ENCODE data around the gene HOGA1. TPM values are rescaled to one million over a fixed set of nuclear protein-coding genes. Genes with fewer than 3 reads are reported as not detected.

The HOGA1 gene
- 1 to 10 TPM; 1.2 to 6.6 (median 4.6) TPM for polyA plus RNA-seq

DNA sequence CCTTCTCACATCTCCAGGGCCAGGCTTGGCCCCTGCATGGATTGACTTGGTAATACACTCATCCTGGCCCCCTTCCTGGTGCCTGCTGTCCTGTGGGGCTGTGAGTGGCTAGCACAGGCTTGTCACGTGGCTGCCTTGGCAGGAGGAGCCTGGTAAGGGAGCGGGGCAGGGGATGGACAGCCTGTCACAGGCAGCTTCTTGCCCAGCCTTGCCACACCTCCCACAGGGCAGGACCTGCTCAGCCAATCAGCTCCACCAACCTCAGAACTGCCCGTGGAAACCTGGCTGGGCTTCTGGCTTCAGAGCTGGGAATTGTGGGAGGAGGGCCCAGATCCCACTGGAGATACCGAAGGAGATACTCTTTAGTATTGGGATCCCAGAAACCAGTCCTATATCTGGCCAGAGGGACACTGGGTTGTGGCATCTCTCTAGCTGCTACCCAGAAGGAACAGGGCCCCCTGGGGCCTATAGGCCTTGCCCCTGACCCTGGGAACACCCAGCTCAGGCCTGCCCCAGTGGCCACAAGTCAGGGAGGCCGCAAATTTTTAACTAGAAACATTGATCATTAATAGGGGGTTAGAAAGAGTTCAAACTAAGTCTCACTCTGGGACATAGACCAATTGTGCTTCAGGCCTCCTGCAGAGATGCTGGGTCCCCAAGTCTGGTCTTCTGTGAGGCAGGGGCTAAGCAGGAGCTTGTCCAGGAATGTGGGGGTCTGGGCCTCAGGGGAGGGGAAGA lies at the start of gene HOGA1:
Gene HOGA1, plus strand, starts transcription at position 330 of the 738 bp plus-strand sequence. Its CDS starts 315 bp downstream, at position 645.
- no peak within 1 kb of the TSS for H3K27ac ChIP-seq (ENCODE audit: low read depth, low read length)
- 39 to 59% (median 49%) methylated on average over 5 of the region's 5 CpGs for WGBS, 3 donors

- H3K27ac ChIP-seq (ENCODE audit: low read depth, low read length): no peak overlapping the region
- 73 to 88% (median 84%) methylated on average over 6 of the region's 6 CpGs for WGBS, 3 donors
Measured at GRCh38 chr10:97534746-97535367, 49.3 kb upstream of the HOGA1 start.

DNA sequence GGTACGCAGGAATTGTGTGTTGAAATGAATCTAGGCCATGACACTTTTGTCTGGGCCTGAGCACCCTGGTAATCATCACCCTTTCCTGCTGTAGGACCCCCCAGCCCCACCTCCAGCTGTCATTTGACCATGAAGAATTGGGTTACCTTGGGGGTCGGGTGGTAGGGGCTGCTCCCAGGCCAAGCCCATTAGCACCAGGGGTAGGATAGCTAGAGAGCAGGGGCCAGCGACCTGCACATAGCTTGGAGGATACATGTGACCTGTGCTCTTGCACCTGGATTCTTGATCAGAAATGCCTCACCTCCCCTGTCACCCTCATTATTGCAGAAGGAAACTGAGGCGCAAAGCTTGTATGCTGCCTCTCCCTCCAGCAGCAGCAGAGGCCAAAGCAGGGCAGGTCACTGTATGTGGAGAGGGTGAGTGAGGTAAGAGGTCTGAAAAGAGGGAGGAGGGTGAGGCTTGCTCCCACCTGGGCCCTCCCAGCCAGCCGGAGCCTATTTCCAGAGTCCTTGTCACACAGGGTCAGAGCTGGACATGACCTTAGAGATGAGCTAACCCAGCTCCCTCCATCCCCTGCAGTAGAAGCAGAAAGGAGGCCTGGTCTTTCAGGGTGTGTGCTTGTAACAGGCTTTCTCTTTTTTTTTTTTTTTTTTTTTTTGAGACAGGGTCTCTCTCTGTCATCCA lies 46.9 kb upstream of the HOGA1 start:
- H3K27ac ChIP-seq (ENCODE audit: low read depth, low read length): no peak overlapping the region
- WGBS, 3 donors: 90 to 94% (median 91%) methylated on average over 5 of the region's 5 CpGs

GRCh38 chr10:97538411-97538810 lies 45.8 kb upstream of the HOGA1 start:
- H3K27ac ChIP-seq (ENCODE audit: low read depth, low read length): no peak overlapping the region
- 69 to 80% (median 71%) methylated on average over 4 of the region's 4 CpGs for WGBS, 3 donors

DNA sequence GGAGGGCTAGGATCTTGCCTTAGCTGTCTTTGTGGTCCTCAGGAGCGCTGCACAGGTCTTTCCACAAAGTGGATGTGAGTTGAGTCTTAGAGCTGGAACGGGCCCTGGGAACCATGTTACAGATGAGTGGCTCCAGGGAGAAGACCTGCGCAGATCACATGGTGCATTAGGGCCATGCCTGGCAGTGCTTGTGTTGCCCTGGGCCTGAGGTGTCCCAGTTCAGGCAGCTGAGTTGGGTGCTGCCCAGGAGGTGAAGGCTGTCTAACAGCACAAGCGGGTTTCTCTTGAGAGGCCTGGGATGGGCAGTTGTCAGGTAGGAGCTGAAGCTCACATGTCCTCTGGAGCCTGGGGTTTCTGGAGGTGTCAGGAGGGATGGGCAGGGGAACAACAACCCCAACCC lies 45.4 kb upstream of the HOGA1 start:
- WGBS, 3 donors: 89 to 97% (median 97%) methylated on average over 4 of the region's 4 CpGs
- no peak overlapping the region for H3K27ac ChIP-seq (ENCODE audit: low read depth, low read length)

GRCh38 chr10:97539523-97540200 lies 44.5 kb upstream of the HOGA1 start:
- no peak overlapping the region for H3K27ac ChIP-seq (ENCODE audit: low read depth, low read length)
- 49 to 72% (median 53%) methylated on average over 6 of the region's 6 CpGs for WGBS, 3 donors

DNA sequence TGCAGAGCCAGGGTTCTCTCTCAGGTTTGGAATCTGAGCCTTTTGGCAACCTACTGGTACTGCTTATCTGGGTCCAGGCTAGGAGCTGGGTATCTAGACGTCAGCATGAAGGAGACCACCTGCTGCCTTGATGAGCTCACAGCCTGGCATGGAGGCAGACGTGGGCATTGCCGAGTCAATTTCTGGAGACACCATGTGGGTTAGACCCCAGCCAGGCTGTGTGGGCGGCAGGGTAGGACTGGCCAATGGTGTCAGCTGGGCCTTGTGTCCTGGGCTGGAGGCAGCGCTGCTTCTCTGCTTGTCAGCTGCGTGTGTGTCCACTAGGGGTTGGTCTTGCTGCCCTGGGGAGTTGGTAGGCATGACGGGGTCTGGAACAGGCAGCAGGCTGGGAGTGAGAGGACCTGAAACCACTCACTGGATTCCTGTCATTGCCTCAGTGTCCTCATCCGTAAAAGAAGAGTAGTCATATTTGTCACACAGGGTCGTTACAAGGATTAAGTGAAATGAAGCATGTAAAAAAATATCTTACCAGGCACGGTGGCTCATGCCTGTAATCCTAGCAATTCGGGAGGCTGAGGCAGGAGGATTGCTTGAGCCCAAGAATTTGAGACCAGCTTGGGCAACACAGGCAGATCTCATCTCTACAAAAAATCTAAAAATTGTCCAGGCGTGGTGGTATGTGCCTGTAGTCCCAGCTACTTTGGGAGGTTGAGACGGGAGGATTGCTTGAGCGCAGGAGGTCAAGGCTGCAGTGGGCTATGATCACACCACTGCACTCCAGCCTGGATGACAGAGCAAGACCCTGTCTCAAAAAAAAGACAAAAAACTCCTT lies 43.3 kb upstream of the HOGA1 start:
- H3K27ac ChIP-seq (ENCODE audit: low read depth, low read length): no peak overlapping the region
- WGBS, 3 donors: 80 to 87% (median 84%) methylated on average over 14 of the region's 14 CpGs

DNA sequence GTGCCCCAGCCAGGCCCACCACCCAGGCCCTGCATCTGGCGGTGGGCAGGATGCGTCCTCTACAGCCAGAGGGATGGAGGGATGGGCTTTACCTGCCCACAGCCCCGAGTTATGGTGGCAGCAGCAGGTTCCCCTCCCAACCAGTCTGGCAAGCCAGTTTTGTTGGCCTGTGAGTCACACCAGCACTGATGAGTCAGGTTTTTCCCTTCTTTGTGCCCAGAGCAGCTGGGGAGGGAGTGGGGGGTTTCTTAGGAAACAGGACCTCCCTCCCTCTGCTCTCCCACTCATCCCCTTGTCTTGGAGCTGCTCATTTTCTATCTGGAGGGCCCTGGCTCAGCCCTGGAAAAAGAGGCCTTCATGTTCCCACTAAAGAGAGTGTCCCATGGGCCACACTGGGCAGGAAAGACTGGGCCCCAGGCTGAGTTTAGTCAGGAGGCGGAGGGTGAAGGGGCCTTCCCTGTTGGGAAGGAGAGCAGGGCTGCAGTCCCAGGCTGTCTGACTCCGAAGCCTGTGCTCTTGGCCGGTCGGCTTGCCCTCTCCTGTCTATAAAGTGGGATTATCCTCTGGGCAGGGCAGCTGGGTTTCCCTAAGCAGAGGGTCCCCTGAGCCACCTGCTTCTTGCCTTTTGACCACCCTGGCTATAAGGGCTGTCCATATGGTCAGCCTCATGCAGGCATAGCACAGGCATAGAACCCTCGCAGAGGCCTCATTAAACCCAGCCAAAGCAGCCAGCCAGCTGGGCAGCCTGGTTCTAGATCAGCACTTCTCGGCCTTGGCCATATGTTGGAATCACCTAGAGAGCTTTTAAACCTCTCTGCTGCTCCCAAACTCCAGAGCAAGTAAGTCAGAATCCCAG lies 41.8 kb upstream of the HOGA1 start:
- H3K27ac ChIP-seq (ENCODE audit: low read depth, low read length): peak overlapping the region; percentile 73
- WGBS, 3 donors: 48 to 83% (median 50%) methylated on average over 9 of the region's 9 CpGs

GRCh38 chr10:97543025-97543546 lies 41.1 kb upstream of the HOGA1 start:
- 15 to 67% (median 25%) methylated on average over 10 of the region's 10 CpGs for WGBS, 3 donors

GRCh38 chr10:97546456-97547270 lies 37.5 kb upstream of the HOGA1 start:
- WGBS, 3 donors: 80 to 85% (median 85%) methylated on average over 18 of the region's 18 CpGs

More at GRCh38 chr10:97543025-97543546, 41.1 kb upstream of the HOGA1 start:
- no peak overlapping the region for H3K27ac ChIP-seq (ENCODE audit: low read depth, low read length)

DNA sequence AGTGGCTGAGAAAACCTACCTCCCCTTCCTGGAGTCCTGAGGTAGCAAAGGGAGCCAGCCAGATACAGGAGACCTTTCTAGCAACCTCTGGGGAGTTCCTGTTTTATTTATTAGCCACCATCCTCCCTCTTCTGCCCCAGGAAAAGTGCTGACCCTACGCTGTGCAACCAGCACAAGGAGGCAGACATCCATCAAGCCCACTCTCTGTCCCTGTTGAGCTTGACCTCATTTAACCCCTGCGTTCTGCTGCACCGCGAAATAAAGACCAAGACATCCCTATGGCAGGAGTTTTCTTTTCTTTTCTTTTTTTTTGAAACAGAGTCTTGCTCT lies 37.0 kb upstream of the HOGA1 start:
- 65 to 87% (median 77%) methylated on average over 4 of the region's 4 CpGs for WGBS, 3 donors
- no peak overlapping the region for H3K27ac ChIP-seq (ENCODE audit: low read depth, low read length)

More at GRCh38 chr10:97546456-97547270, 37.5 kb upstream of the HOGA1 start:
- H3K27ac ChIP-seq (ENCODE audit: low read depth, low read length): no peak overlapping the region

DNA sequence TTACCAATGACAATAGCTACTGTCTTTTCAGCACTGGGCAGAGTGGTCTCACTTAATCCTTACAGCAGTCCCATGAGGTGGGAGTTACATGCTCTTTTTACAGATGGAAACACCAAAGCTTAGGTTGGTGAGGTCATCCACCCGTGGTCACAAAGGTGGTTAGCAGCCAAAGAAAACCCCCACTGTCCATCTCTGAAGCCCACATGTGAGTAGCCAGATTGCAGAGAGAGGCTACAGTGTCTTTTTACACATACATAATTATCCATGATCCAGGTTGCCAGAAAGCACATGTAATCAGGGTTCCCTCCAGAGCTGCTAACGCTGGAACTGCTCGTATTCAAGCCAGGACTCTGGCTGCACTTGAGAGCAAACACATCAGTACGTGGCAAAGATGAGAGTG lies 36.2 kb upstream of the HOGA1 start:
- no peak overlapping the region for H3K27ac ChIP-seq (ENCODE audit: low read depth, low read length)
- 56 to 78% (median 63%) methylated on average over 4 of the region's 4 CpGs for WGBS, 3 donors

DNA sequence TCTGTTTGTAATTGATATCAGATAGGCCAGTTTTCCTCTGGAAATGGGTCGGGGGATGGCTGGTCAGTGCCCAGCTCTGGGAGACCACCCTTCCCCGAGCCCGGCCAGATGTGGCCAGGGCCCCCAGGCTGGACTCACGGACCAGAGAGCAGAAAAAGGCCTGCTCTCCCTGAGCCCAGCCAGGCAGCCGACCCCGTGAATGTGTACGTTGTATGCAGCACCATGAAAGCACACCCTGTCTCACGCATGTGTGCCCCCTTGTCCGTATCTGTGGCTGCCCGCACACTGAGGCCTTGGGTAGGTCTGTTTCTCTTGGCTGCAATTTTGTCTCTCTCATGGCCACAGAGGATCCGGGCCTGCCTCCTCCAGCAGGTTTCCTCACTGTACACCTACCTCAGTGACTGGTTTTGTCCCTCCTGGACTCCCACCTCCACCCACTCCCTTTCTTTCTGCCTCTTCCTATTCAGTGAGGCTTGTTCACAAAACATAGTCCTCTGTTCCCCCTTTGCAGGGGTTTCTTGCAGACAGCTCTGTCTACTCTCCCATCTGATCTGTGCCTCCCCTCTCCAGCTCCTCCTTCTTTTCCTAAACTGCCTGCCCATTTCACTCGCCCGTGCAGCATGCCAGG lies 35.2 kb upstream of the HOGA1 start:
- WGBS, 3 donors: 92 to 94% (median 93%) methylated on average over 13 of the region's 13 CpGs
- H3K27ac ChIP-seq (ENCODE audit: low read depth, low read length): no peak overlapping the region

GRCh38 chr10:97549587-97550322 lies 34.4 kb upstream of the HOGA1 start:
- 57 to 66% (median 64%) methylated on average over 13 of the region's 13 CpGs for WGBS, 3 donors
- H3K27ac ChIP-seq (ENCODE audit: low read depth, low read length): no peak overlapping the region

Measured in adipose tissue (tissue), 3 donors.